ENCODE data around the gene NELL1.
"Not testable (repeated sequence)": the region's sequence is repeated elsewhere in the genome, so short reads cannot be mapped to it uniquely, and the experiment has no call there.

Gene NELL1

GRCh38 chr11:21258414-21258813, 589.0 kb downstream of the NELL1 start:
- no peak for DNase-seq

DNA sequence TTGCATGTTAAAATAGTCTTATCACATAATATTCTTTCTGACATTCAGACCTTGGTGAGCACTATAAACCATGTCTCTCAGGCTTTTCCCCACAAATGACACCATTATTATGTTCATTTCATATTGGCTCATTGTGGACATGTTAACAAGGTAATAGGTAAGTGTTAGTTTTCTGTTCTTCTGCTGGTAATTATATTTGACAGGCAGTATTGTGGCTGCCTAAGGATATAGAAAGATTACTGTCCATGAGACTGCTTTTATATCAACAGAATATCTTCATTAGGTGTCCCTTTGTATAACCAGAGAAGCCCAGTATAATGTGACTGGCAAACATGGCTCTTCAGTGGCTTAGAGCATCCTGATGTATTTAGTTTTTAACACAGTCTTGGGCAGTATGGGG, 590.7 kb downstream of the NELL1 start:
- no peak for DNase-seq

DNA sequence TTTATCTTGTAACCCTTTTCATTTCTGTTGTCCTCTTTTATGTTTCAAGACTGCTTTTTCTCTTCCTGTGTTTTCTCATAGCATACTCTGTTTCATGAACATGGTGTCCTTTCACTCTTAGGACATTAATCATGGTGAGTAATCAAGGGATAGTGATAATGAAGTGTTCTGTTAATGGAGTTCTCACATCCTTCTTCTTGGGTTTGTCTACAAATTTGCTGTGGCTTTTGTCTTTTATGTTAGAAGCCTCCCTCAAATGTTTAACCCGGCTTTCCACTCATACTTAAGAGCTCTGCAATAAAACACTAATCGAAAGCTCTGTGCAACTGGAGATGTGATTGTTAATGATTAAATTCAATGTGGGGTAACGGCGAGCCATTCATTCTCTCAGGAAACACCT, 593.6 kb downstream of the NELL1 start:
- DNase-seq: no peak

DNA sequence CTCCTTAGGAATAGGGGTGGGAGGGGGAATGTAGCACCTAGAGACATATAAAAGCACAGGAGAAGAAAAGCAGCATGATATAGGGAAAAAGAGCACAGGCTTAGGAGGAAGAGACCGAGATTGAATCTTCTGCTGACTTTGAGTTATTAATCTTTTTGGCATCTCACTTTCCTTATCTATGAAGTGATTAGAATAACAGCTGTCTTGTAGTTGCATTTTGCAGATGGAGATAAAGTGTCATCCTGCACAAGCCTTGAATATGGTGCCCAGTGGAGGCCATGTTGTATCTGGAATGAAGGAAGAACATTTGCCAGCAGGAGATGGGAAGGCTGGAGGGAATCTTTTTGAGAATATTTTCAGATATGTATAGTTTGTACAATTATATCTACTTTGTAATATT, 594.7 kb downstream of the NELL1 start:
- no peak for DNase-seq

GRCh38 chr11:21268036-21268435, 598.6 kb downstream of the NELL1 start:
- no peak for DNase-seq

DNA sequence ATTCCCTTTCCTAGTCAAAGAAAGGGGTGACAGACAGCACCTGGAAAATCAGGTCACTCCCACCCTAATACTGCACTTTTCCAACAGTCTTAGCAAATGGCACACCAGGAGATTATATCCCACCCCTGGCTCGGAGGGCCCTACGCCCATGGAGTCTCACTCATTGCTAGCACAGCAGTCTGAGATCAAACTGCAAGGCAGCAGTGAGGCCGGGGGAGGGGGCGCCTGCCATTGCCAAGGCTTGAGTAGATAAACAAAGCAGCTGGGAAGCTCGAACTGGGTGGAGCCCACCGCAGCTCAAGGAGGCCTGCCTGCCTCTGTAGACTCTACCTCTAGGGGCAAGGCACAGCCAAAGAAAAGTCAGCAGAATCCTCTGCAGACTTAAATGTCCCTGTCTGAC, 602.8 kb downstream of the NELL1 start:
- DNase-seq: not testable (repeated sequence)

DNA sequence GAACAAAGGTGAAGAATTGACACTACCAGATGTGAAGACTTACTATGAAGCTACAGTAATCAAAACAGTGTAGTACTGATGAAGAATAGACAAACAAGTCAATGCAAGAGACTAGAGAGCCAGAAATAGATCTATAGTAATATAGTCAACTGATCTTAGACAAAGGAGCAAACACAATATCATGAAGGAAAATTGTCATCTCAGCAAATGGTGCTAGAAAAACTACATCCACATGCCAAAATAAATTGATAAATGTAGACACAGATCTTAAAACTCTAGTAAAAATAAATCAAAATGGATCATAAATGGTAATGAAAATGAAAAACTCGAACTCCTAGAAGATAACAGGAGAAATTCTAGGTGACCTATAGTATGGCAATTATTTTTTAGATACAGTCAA, 609.5 kb downstream of the NELL1 start:
- no peak for DNase-seq

DNA sequence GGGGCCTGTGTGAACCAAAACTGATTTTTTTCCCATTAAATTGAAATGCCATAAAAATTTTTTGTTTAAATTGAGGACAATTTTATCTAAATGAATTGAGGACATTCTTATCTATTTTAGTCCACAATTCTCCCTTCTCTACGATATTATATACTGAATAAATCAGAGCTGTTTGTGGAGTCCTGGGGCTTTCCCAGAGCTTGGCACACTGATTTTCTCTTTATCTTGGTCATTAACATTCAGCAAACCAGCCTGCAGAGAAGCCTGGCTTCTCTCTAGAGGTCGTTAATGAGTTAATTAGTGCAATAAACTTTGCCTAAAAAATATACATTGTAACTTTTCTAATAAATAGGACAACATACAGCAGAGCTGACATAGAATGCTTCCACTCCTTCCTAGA, 615.7 kb downstream of the NELL1 start:
- no peak for DNase-seq

- no peak for DNase-seq
Measured at GRCh38 chr11:21289686-21290085, 620.3 kb downstream of the NELL1 start.

- no peak for DNase-seq
Measured at GRCh38 chr11:21295508-21295907, 626.1 kb downstream of the NELL1 start.

- no peak for DNase-seq
Measured at GRCh38 chr11:21301981-21302380, 632.6 kb downstream of the NELL1 start.

DNA sequence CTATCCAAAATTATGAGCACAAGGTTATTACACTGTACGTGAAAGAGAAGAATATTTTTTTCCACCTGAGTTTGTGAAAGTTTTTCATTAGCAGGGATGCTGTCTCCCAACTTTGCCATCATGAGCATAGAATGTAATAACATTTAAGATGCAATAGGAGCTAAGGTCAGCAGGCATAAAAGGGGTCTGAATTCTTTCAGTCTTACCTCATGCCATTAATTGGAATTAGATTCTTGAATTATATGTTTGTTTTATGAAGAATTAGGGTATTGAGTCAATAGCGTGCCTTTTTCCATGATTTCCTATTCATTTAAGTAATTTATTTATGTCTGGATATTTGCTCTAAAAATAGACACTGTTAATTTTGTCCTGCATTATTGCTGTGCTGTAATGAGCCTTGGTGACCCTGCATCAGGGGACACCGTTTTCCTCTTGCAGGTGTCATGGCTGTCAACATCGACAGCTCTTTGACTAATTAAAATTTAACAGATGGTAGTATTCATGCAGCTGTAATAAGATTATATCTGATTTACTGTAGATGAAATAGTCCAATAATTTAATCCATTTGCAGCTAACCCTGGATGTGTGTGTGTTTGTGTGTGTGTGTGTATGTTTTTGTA, 637.5 kb downstream of the NELL1 start:
- DNase-seq: no peak

GRCh38 chr11:21307874-21308273, 638.5 kb downstream of the NELL1 start:
- no peak for DNase-seq

GRCh38 chr11:21316591-21316990, 647.2 kb downstream of the NELL1 start:
- no peak for DNase-seq

DNA sequence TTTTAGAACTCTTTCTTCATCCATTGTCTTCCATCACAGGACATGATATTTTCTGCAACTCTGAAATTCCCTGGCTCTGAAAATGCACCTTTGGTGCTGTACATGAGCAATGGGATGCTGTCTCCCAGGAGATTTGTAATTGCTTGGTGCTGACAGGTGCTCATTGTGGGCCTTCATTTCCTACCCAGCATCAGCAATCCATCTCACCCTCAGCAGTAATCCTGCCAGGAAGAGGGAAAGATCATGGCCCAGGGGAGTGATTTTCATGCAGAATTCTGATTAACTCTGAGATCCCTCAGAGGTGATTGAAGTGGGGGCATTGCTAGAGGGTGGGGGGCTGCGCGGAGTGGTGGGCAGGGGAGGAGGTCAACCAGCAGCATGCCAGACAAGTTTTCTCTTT, 651.7 kb downstream of the NELL1 start:
- DNase-seq: no peak

GRCh38 chr11:21321530-21321929, 652.1 kb downstream of the NELL1 start:
- DNase-seq: no peak

DNA sequence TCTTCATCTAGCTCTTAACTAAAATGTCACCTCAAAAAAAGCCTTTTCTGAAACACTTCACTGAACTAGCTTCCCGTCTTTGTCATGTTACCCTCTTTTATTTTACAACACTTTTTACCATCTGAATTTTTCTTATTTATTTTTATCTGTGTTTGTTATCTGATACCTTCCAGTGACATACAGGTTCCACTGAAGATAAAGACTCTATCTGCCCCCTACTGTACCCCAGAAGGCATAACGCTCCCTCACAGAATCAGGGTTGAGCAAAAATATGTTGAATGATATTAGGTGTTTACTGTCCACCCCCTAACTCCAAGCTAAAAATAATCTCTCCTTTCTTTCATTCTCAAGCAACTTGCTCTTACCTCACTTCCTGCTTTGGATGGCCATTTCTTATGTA, 654.2 kb downstream of the NELL1 start:
- no peak for DNase-seq

DNA sequence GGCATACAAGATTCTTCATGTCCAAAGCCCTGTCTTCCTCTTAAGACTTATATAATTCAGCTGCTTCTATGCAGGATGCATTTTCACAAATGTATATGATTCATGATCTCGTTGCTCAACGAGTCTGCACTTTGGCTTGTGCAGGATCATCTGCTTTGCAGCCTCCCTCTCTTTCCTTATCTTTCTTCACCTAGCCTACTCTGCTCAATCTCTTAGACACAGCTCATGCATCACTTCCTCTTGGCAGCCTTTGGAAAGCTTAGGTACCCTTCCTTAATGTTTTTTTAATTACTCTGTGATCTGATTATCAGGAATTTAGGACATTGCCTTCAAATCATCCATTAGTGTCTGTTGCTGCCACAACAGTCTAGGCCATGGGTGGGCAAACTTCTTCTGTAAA, 673.8 kb downstream of the NELL1 start:
- no peak for DNase-seq

DNA sequence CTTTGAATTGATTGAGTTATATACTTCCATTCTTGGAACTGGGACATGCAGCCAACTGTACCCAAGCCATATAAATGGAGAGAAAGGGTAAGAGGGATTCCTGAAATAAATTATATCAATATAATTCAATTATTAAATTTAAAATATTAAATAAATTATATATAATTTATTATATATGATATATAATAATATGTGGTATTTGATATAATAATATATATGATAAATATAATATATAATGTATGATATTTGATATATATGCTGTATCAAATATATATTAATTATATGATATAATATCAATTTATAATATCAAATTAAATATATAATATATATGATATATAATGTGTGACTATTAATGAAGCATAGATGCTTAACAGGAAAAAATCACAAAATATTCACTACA, 677.0 kb downstream of the NELL1 start:
- no peak for DNase-seq

DNA sequence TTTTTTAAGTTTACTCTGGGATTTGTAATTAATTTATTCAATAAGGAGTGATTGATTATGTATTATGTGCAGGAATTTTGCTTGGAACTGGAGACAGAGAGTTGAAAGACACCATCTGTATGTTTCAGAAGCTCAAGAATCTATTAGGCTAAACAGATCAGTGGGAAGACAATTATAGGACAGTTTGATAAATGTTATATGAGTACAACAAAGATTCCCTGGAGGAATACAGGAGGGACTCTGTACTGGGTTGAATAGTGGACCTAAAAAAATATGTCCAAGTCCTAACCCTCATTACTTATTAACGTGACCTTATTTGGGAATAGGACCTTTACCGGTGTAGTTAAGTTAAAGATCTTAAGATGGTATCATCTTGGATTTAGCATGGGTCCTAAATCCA, 681.2 kb downstream of the NELL1 start:
- DNase-seq: no peak

- no peak for DNase-seq
Measured at GRCh38 chr11:21353425-21353824, 684.0 kb downstream of the NELL1 start.

- no peak for DNase-seq
Measured at GRCh38 chr11:21364866-21365624, 695.7 kb downstream of the NELL1 start.

DNA sequence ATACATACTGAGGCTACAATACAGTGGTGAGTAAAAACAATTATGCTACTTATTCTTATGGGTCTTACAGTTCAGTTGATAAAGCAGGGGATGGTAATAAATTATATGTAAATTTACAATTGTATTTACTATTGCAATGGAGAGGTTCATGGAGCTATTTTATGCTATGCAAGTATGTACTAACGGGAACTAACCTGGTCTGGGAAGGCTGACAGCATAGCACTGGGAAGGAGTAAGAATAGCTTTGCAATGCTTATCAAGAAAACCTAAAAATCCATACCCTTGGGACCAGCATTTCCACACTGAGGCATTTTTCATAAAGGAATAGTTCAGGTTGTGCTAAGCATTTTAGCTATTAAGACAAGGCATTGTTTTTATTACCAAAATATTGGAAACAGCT, 700.6 kb downstream of the NELL1 start:
- no peak for DNase-seq

DNA sequence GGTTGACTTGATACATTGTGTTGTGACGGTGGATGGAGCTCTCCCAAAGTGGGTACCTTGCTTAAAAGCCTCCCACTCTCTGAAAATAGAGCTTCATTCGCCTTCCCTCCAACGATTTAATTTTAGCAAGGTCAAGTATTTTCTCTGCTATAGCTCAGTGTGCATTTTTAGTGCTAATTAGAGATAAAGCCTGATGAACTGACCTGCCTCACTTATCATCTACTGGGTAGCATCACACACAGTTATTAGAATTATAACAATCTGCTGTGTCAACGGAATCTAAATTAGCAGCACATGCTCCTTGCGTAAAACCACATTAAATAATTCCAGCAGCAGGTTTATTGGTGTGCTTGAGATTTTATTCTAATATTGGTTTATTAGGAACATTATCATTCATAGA, 701.7 kb downstream of the NELL1 start:
- DNase-seq: no peak

DNA sequence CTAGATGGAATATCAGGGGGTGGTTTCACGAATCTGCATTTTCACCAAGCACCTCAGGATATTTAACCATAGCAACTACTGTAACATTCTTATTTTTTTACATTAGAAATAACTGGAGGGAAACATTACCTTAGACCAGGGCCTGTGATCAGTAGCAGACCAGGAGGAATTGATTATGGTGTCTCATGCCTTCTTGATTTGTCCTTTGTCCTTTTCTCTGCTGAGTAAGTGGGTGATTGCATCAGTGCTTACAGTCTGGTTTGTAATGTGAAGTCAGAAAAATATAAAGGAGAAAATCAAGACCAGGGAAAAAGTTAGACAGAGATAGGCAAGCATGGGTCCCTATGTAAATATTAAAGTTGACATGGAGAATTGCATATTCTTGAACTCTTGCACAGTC, 703.3 kb downstream of the NELL1 start:
- DNase-seq: no peak
